ENCODE measurements around the gene AK5.

DNA sequence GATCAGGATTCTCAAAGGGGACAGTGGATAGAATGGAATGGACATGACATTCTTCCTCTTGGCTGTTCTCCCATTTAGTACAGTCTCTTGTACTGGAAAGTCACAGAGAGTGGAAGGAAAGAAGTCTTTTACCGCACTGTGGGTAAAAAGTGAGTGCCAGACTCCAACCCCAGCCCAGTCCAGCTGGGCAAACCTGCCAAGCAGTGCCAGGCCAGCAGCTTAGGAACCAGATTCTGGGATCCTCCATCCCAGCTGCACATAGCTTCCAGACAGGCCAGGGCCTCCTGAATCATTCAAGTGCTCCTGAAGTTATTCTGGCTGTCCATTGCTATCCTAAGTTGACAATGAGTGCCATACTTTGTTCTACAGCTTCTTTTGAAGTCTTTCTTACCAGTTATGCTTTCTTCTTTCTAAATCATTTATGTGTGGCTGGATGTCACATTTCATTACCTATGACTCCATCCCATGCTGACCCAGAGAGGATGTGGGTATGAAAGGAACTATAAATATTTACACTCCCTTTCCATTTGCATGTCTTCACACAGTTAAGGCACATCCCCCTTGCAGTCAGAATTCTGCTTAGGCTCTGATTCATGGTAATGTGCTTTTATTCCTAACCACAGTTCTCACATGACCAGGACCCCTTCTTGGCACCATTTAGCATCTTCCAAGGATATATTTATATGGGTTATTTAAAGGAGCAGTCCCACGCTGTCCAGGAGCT lies 88.9 kb downstream of the AK5 start:
- TF ChIP-seq, protein P1, sequence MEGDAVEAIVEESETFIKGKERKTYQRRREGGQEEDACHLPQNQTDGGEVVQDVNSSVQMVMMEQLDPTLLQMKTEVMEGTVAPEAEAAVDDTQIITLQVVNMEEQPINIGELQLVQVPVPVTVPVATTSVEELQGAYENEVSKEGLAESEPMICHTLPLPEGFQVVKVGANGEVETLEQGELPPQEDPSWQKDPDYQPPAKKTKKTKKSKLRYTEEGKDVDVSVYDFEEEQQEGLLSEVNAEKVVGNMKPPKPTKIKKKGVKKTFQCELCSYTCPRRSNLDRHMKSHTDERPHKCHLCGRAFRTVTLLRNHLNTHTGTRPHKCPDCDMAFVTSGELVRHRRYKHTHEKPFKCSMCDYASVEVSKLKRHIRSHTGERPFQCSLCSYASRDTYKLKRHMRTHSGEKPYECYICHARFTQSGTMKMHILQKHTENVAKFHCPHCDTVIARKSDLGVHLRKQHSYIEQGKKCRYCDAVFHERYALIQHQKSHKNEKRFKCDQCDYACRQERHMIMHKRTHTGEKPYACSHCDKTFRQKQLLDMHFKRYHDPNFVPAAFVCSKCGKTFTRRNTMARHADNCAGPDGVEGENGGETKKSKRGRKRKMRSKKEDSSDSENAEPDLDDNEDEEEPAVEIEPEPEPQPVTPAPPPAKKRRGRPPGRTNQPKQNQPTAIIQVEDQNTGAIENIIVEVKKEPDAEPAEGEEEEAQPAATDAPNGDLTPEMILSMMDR (IDR thresholded peaks at IDR 0.05): no peak
- TF ChIP-seq POLR2A (IDR thresholded peaks at IDR 0.05): no peak
